Nephron (organoid): ENCODE results near the gene CNOT6.
A peak's percentile ranks its signal among the peaks of the same experiment; 100 is the strongest.
"Not testable (repeated sequence)": the region's sequence is repeated elsewhere in the genome, so short reads cannot be mapped to it uniquely, and the experiment has no call there.

Experiments used
- H3K27ac Mint-ChIP-seq, 3 experiments: 2 replicates each; pipeline ENCODE4 v1.8.0; 2020; ENCODE audit warnings: mixed read lengths in 3 of 3, mild to moderate bottlenecking in 2 of 3, moderate library complexity in 1 of 3
- H3K27me3 Mint-ChIP-seq: 2 replicates; pipeline ENCODE4 v1.8.0; 2021; ENCODE audit warnings: low read depth, mild to moderate bottlenecking, moderate library complexity, mixed read lengths
- H3K36me3 Mint-ChIP-seq: 2 replicates; pipeline ENCODE4 v1.8.0; 2020; ENCODE audit warnings: low read depth, mixed read lengths
- H3K4me1 Mint-ChIP-seq: 2 replicates; pipeline ENCODE4 v1.8.0; 2020; ENCODE audit warnings: mixed read lengths
- H3K4me3 Mint-ChIP-seq, 3 experiments: 2 replicates each; pipeline ENCODE4 v1.8.0; 2020; ENCODE audit warnings: mild to moderate bottlenecking in 3 of 3, mixed read lengths in 3 of 3, moderate library complexity in 2 of 3
- H3K9me3 Mint-ChIP-seq: 2 replicates; pipeline ENCODE4 v1.8.0; 2020; ENCODE audit warnings: mixed read lengths
- TF ChIP-seq, protein P1 (sequence below), 3 experiments: fragments of 200-600 bp; sonication (generic); IDR thresholded peaks; one replicate each; pipeline ENCODE4 v1.5.0; 2021; ENCODE audit warnings: antibody characterized with exemption in 3 of 3; ENCODE audit not compliant: unreplicated experiment in 3 of 3

Gene CNOT6

DNA sequence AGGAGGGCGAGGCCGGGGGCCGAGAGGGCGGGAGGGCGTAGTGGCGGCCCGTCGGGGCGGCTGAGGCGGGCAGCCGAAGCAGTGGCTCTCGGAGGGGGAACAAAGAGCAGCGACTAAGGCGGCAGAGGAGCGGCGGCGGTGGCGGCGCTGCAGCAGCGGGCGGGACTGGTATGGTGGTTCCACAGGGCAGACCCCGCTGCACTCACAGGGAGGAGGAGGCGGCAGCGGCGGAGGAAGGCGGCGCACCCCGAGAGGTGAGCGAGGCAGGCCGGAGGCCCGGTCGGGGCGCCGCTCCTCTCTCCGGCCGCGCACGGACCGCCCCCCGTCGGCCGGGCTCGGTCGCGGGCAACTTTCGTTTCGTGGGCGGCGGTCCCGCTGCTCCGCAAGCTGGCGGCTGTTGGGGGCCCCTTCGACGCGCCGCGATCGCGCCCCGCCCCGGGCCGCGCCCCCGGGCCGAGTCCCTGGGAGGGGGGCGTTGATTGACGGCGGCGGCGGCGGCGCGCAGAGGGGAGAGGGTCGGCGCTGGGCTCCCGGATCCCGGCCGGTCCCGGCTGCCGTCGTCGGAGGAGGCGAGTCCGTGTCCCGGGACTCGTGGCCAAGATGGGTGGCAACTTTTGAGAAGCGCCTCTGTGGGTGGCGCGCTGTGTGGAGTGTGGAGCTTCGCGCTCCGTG, 467 bp downstream of the CNOT6 start:
- no peaks in the 10 kb centered on the region for H3K27me3 Mint-ChIP-seq
- H3K36me3 Mint-ChIP-seq, result peaks cover 23% of the 10 kb centered on the region
- peaks cover 2% of the 10 kb centered on the region for H3K9me3 Mint-ChIP-seq
- TF ChIP-seq, protein P1, sequence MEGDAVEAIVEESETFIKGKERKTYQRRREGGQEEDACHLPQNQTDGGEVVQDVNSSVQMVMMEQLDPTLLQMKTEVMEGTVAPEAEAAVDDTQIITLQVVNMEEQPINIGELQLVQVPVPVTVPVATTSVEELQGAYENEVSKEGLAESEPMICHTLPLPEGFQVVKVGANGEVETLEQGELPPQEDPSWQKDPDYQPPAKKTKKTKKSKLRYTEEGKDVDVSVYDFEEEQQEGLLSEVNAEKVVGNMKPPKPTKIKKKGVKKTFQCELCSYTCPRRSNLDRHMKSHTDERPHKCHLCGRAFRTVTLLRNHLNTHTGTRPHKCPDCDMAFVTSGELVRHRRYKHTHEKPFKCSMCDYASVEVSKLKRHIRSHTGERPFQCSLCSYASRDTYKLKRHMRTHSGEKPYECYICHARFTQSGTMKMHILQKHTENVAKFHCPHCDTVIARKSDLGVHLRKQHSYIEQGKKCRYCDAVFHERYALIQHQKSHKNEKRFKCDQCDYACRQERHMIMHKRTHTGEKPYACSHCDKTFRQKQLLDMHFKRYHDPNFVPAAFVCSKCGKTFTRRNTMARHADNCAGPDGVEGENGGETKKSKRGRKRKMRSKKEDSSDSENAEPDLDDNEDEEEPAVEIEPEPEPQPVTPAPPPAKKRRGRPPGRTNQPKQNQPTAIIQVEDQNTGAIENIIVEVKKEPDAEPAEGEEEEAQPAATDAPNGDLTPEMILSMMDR (IDR thresholded peaks at IDR 0.05; ENCODE audit: unreplicated experiment in 3 of 3), result no peak
- peak overlapping the region; percentile 76 to 99 (median 98) for H3K27ac Mint-ChIP-seq
- H3K4me3 Mint-ChIP-seq, result peak overlapping the region; percentile 92 to 93 (median 92)
- peaks cover 31% of the 10 kb centered on the region for H3K4me1 Mint-ChIP-seq

DNA sequence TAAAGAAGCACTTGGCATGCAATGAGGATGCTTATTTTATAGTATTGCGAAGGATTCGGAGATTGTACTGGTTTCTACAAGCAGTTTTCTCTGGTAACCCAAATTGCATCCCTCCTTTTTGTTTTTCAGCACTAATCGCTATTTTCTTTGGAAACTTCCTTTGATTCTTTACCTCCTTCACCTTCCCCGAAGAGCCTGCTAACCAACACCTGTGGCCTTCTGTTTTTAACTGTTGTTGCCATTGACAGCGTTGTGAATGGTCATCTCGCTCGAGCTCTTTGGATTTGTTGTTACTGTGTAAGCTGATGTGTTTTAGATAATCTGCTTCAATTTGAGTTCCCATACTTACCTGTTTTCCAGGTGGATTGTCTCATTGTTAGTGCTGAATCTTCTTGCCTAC, 1.1 kb downstream of the CNOT6 start:
- Mint-ChIP-seq H3K4me3 (peak overlapping the region; percentile 91 to 92 (median 92)), H3K27me3 (no peaks in the 10 kb centered on the region), H3K27ac (peak overlapping the region; percentile 52 to 96 (median 89)), H3K9me3 (peaks cover 2% of the 10 kb centered on the region), H3K4me1 (peaks cover 33% of the 10 kb centered on the region), H3K36me3 (peaks cover 24% of the 10 kb centered on the region)
- TF ChIP-seq, protein P1 (IDR thresholded peaks at IDR 0.05; ENCODE audit: unreplicated experiment in 3 of 3), result no peak

- Mint-ChIP-seq H3K9me3 (peaks cover 2% of the 10 kb centered on the region), H3K36me3 (peaks cover 24% of the 10 kb centered on the region), H3K27me3 (no peaks in the 10 kb centered on the region), H3K4me3 (peak overlapping the region; percentile 77 to 92 (median 84)), H3K4me1 (peaks cover 33% of the 10 kb centered on the region), H3K27ac (peak overlapping the region in 2 of 3 experiments; percentile 36 to 68)
- TF ChIP-seq, protein P1 (IDR thresholded peaks at IDR 0.05; ENCODE audit: unreplicated experiment in 3 of 3), result no peak
These were observed 2.0 kb downstream of the CNOT6 start for GRCh38 chr5:180495991-180496741.

- Mint-ChIP-seq H3K4me1 (peaks cover 33% of the 10 kb centered on the region), H3K4me3 (peak overlapping the region in 1 of 3 experiments; percentile 6), H3K36me3 (peaks cover 24% of the 10 kb centered on the region)
- not testable (repeated sequence) for H3K9me3 Mint-ChIP-seq, H3K27ac Mint-ChIP-seq, H3K27me3 Mint-ChIP-seq
These were observed 2.6 kb downstream of the CNOT6 start for GRCh38 chr5:180496806-180497205.

DNA sequence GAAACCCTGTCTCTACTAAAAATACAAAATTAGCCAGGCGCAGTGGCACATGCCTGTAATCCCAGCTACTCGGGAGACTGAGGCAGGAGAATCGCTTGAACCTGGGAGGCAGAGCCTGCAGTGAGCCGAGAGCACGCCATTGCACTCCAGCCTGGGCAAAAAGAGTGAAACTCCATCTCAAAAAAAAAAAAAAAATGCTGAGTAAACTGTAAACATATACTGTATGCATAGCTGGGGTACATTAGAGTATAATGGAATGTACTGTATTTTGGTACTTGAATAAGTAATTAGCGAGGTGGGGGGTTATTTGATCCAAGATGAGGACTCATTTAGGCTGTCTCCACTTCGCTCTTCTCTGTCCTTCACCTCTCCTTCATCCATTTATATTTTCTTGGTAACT, 3.7 kb downstream of the CNOT6 start:
- H3K27me3 Mint-ChIP-seq, H3K9me3 Mint-ChIP-seq: not testable (repeated sequence)
- H3K4me1 Mint-ChIP-seq, result peaks cover 33% of the 10 kb centered on the region
- H3K4me3 Mint-ChIP-seq, result peak overlapping the region; percentile 3 to 10 (median 5)
- peaks cover 24% of the 10 kb centered on the region for H3K36me3 Mint-ChIP-seq
- H3K27ac Mint-ChIP-seq, result peak overlapping the region in 1 of 3 experiments; percentile 40

DNA sequence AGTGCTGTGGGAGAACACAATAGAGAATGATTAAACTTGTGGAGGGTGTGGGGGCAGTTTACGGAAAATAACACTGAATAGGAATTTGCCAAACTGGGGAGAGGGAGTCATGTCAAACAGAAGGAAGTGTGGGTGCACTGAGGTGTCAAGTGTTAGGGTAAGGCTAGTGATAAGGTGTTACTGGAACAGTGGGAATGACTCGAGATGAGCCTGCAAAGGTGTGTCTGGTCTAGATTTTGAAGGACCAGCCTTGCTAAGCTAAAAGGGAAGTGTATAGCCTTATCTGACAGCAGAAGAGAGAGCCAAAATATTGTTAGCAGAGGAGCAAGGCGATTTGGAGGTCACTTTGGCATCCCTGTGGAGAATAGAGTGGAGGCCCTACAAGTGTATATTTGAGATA, 4.2 kb downstream of the CNOT6 start:
- Mint-ChIP-seq H3K27ac (peak overlapping the region in 1 of 3 experiments; percentile 40), H3K36me3 (peaks cover 24% of the 10 kb centered on the region), H3K4me1 (peaks cover 31% of the 10 kb centered on the region), H3K27me3 (no peaks in the 10 kb centered on the region), H3K4me3 (peak overlapping the region in 1 of 3 experiments; percentile 10), H3K9me3 (peaks cover 1% of the 10 kb centered on the region)
- TF ChIP-seq, protein P1 (IDR thresholded peaks at IDR 0.05; ENCODE audit: unreplicated experiment in 3 of 3), result no peak
